G401 (cell line): ENCODE data around the gene CALY. TPM values are rescaled to one million over a fixed set of nuclear protein-coding genes. Genes with fewer than 3 reads are reported as not detected.

ENCODE experiments used
- DNase-seq: peaks from one replicate; pipeline ENCODE4 v3.0.0-alpha.2; 2015; ENCODE audit warnings: low spot score
- in situ Hi-C: cut with HindIII; loops from 2 replicates; pipeline ENCODE4 v1.10.0; 2016; ENCODE audit warnings: low sequenced_read_pairs, mixed read lengths
- total RNA-seq: library from RNA; depleted of rRNA; stranded (reverse); fragments of >200 nt; shearing (Covaris generic); gene quantifications from 2 replicates; pipeline ENCODE4 v1.2.3, GENCODE V29; 2014

The CALY gene
- total RNA-seq, 1 experiment from 2014 or later = 63.5 TPM

GRCh38 chr10:133318494-133319127 is 18.1 kb downstream of the CALY start:
- peak; percentile 58 for DNase-seq
- in situ Hi-C loops = no loop called here

GRCh38 chr10:133316732-133317131 is 20.0 kb downstream of the CALY start:
- in situ Hi-C loops = no loop called here
- no peak for DNase-seq

GRCh38 chr10:133316266-133316665 is 20.4 kb downstream of the CALY start:
- in situ Hi-C loops = no loop called here
- DNase-seq = no peak

- peak; percentile 20 for DNase-seq
Observed at GRCh38 chr10:133315847-133316246, 20.8 kb downstream of the CALY start.

GRCh38 chr10:133314911-133315310 is 21.8 kb downstream of the CALY start:
- in situ Hi-C loops = no loop called here
- peak; percentile 9 for DNase-seq

More at GRCh38 chr10:133315847-133316246, 20.8 kb downstream of the CALY start:
- in situ Hi-C loops = no loop called here

GRCh38 chr10:133313192-133313591 is 23.5 kb downstream of the CALY start:
- DNase-seq = no peak
- in situ Hi-C loops = no loop called here

DNA sequence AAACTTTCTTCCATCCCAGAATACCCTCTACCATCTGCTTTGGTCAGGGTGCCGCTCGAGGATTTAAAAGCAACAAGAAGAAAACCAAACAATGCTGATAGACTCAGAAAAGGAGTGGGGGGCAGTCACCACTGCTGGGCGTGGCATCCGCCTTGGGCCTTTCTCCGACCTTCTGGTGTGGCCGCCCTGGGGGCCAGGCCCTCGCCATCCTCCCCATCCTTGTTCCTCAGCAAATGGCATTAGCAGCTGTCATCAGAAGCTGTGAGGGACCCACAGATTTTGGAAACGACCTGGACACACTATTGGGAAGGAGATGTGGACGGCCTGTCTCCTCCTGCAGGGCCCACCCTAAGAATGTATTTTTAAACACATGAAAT is 23.9 kb downstream of the CALY start:
- in situ Hi-C loops = no loop called here
- DNase-seq = no peak

DNA sequence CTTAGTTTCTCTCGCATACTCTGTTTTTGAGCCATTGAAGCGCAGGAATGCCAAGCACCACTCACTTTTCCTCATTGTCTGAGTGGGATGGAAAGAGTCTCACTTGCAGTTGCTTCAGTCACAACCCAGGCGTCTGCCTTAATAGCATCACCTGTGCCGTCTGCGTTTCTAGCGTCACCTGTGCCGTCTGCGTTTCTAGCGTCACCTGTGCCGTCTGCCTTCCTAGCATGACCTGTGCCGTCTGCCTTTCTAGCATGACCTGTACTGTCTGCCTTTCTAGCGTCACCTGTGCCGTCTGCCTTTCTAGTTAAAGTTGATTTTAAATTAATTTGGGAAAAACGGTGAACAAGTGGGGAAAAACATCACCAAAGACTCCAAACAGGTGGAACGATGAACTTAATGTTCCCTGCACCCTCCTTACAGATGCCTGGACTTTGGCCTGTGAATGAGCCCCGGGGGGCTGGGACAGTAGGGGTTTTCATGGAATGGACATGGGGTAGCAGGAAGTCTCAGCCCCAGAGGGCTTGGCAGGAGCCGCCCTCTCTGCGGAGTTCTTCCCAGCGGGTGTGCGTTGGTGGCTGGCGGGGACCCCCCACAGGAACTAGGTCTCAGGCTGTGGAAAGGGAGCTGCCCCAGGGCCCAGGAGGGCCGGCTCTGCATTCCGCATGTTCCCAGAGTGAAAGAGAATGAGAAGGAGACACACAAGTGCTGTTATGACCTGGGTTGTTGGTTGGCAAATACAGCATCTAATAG is 24.5 kb downstream of the CALY start:
- in situ Hi-C loops = no loop called here
- DNase-seq = no peak

DNA sequence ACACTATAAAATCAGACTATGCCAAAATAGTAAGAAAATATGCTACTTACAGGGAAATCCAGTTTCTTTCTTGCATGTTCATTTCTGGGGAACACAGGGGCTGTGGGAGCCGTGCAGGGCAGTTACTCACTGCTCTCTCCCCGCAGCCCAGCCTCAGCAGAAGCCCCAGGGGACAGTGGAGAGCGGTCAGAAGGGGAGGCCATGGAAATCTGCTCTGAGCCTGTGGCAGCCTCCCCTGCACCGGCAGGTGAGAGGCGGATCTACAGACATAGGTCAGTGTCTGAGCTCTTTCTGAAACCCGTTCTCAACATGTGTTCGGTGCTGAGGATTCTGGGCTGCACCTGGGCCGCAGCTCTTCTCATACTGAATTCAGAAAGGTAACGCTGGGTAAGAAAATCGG is 25.1 kb downstream of the CALY start:
- in situ Hi-C loops = no loop called here

GRCh38 chr10:133310789-133311188 is 25.9 kb downstream of the CALY start:
- no peak for DNase-seq
- in situ Hi-C loops = no loop called here

More for the DNA sequence above, 25.1 kb downstream of the CALY start:
- no peak for DNase-seq

DNA sequence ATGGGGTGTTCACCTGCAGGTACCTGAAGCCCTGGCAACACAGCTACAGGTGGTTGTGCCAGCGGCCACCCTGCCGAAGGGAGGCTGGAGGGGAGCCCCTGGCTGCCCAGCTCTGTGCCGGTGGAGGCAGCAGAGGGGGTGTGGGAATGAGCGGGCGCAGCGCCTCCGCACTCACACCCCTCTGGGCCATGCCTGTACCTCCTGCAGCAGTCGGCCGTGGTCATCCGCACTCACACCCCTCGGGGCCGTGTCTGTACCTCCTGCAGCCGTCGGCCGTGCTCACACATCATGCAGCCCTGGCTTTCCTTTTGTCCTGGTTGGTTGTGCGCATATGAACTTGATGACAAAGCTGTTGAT is 26.3 kb downstream of the CALY start:
- in situ Hi-C loops = no loop called here
- no peak for DNase-seq

DNA sequence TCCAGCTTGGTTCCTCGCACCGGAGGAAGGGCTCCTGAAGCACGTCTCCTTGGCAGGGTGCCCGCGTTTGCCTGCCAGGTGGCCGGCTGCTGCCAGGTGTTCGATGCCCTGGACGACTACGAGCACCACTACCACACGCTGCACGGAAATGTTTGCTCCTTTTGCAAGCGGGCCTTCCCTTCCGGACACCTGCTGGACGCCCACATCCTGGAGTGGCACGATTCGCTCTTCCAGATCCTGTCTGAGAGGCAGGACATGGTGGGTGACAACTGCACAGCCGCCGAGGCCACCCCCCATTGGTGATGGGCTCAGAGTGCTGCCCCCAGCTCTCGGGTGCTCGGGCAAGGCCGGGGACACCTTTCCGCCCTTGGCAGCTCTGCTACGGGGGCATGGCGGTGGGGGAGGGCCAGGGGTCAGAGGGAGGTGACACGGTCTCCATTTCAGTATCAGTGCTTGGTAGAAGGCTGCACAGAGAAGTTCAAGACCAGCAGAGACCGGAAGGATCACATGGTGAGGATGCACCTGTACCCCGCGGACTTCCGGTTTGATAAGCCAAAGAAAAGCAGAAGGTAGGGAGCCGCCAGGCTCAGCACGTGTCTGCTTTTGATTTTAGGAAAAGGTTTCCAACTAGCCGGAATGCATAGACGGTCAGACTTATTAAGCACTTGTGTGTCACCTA is 26.8 kb downstream of the CALY start:
- no peak for DNase-seq
- in situ Hi-C loops = no loop called here

DNA sequence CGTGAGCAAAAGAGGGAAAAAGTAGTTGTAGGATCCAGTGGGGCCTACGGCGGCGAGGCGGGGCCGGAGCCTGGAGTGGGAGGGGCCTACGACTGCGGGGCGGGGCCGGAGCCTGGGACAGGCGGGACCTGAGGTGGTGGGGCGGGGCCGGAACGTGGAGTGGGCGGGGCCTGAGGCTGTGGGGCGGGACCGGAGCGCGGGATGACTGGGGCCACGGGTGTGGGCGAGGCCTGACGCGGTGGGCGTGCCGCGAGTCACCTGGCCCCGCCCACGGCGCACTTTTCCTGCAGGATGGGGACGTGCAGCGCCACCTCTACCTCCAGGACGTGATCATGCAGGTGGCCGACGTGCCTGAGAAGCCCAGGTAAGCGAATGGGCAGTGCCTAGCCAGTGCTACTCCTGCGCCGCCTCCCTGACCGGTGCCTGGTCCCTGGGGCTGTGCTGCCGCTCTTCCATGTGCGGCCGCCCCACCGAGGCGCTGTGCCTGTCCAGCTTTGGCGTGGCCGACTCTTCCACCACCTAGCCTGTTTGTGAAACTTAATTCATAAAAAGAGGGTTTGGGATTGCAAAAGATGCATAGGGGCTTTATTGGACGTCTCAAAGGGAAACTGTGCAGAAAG is 27.5 kb downstream of the CALY start:
- DNase-seq = peak; percentile 90
- in situ Hi-C loops = no loop called here

- in situ Hi-C loops = no loop called here
- peak; percentile 72 for DNase-seq
Observed at GRCh38 chr10:133308421-133309099, 28.1 kb downstream of the CALY start, which contains the start of the genes TUBGCP2 and ZNF511. TSS of gene TUBGCP2 (minus strand) at chr10:133308872. CDS start at chr10:133302941, 5,931 bp downstream. TSS of gene ZNF511 (plus strand) at chr10:133308914. CDS start at chr10:133308944, 30 bp downstream.

DNA sequence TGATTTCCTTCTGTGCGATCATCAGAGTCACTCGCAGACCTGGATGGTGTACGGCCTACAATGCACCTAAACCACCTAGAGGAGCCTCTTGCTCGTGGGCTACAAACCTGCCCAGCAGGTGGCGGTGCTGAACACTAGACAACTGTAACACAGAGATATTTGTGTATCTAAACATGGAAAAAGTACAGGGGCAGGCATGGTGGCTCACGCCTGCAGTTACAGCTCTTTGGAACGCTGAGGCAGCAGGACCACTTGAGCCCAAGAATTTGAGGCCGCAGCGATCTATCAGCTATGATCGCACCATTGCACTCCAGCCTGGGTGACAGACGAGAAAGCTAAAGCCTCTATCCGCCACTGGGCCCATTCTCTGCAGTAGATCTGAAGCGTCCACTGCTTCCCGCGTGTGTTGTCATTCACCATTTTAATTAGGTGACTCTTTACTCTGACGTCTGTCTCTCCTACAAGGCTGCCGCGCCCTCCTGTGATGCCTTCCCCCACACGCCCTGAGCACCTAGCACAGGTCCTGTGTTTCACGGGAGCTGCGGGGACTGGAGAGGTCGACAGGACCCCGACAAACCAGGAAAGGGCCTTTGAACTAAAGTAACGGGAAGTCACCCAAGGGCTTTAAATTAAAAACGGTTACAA is 28.8 kb downstream of the CALY start:
- peak; percentile 70 for DNase-seq
- in situ Hi-C loops = no loop called here

DNA sequence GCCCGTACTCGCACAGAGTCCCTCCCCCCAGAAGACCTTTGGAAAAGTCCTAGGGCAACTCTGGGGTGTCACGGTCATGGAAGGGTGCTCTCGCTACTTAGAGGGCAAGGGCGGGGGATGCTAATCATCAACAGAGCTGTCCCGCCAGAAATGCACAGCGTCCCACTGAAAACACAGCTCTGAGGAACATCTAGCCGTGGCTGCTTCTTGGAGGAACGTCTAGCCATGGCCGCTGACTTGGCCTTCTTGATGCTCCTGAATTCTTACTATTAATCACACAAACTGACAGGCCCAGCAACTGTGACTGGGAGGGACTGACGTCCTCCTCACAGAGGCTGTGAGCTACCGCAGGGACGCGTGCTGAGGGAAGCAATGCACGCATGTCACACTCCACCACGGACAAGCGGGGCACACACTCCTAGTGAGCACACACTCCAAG is 29.7 kb downstream of the CALY start:
- no peak for DNase-seq
- in situ Hi-C loops = no loop called here

DNA sequence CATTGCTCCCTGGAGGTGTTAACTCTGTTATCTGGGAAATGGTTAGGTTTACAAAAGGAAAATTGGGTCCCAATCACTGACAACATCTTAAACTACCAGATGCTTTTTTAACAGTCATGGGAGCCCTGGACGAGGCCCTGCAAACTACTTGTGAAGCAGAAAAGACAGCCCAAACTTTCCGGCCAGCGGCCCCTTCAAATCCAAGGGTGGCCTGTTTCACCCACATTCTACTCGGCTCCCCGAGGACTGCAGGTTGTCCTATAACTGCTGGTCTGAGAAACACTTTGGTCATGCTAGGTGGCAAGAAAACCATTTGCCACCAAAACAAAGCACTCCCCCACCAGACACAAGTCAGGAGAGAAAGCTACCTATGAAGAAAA is 30.6 kb downstream of the CALY start:
- no peak for DNase-seq

DNA sequence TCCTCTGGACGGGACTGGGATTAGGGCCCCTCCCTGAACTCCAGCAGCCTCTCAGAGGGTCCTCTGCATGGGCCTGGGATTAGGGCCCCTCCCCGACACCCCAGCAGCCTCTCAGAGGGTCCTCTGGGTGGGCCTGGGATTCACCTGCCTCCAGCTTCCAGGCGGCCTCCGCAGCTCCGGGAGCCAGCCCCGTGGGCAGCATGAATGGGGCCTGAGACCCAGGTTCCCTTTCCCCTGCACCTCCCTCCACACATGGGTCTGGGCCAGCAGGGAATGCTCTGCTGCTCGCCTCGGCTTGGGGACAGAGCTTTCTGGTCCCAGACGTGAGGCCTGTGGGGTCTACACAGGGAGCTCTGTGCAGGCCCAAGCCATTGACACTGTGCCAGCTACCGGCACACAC is 33.5 kb downstream of the CALY start:
- in situ Hi-C loops = no loop called here
- DNase-seq = no peak

More for the DNA sequence above, 30.6 kb downstream of the CALY start:
- in situ Hi-C loops = no loop called here

DNA sequence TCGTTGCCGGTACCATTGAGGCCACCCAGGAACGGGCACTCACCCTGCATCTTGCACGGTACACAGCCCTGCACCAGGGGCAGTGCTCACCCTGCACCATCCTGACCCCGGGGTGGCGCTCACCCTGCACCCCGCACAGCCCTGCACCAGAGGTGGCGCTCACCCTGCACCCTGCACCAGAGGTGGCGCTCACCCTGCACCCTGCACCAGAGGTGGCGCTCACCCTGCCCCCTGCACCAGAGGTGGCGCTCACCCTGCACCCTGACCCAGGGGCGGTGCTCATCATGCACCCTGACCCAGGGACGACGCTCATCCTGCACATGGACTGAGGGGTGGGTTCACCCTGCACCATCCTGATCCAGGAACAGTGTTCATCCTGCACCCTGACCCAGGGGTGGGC is 34.5 kb downstream of the CALY start:
- in situ Hi-C loops = no loop called here
- DNase-seq = no peak
